Activated naive CD4-positive, alpha-beta T cell treated with anti-CD3 and anti-CD28 coated beads for 36 hours (primary cell): ENCODE data around the gene SF1. TPM values are rescaled to one million over a fixed set of nuclear protein-coding genes. Genes with fewer than 3 reads are reported as not detected.

Experiments
- CTCF ChIA-PET: fragments of 350-600 bp; sonication (Branson Sonifier 250); formaldehyde crosslinking; loops from one replicate; lab custom pipeline; 2021; ENCODE audit warnings: antibody characterized with exemption; lab: Charles Lee
- DNase-seq: peaks from one replicate; pipeline ENCODE4 v3.0.0-alpha.2; 2020
- H3K27ac Mint-ChIP-seq: one replicate; pipeline ENCODE4 v1.8.0; 2021; ENCODE audit warnings: mild to moderate bottlenecking, mixed read lengths
- H3K27me3 Mint-ChIP-seq: one replicate; pipeline ENCODE4 v1.8.0; 2021; ENCODE audit warnings: low read depth, mixed read lengths
- H3K36me3 Mint-ChIP-seq: one replicate; pipeline ENCODE4 v1.8.0; 2021; ENCODE audit warnings: low read depth, mixed read lengths
- H3K4me1 Mint-ChIP-seq: one replicate; pipeline ENCODE4 v1.8.0; 2021; ENCODE audit warnings: low read depth, mixed read lengths
- H3K4me3 Mint-ChIP-seq: one replicate; pipeline ENCODE4 v1.8.0; 2021; ENCODE audit warnings: mild to moderate bottlenecking, moderate library complexity, mixed read lengths
- H3K9me3 Mint-ChIP-seq: one replicate; pipeline ENCODE4 v1.8.0; 2021; ENCODE audit warnings: mixed read lengths
- intact Hi-C: fragments of 100-400 bp; cut with micrococcal nuclease; formaldehyde crosslinking; loops from one replicate; pipeline ENCODE4 v1.15.1; 2023
- total RNA-seq, 2 experiments: library from RNA; stranded (reverse); gene quantifications; one replicate each; pipeline ENCODE4 v1.2.3, GENCODE V29; 2021

Gene SF1
- total RNA-seq, 2 experiments from 2014 or later: 303 to 320 TPM

DNA sequence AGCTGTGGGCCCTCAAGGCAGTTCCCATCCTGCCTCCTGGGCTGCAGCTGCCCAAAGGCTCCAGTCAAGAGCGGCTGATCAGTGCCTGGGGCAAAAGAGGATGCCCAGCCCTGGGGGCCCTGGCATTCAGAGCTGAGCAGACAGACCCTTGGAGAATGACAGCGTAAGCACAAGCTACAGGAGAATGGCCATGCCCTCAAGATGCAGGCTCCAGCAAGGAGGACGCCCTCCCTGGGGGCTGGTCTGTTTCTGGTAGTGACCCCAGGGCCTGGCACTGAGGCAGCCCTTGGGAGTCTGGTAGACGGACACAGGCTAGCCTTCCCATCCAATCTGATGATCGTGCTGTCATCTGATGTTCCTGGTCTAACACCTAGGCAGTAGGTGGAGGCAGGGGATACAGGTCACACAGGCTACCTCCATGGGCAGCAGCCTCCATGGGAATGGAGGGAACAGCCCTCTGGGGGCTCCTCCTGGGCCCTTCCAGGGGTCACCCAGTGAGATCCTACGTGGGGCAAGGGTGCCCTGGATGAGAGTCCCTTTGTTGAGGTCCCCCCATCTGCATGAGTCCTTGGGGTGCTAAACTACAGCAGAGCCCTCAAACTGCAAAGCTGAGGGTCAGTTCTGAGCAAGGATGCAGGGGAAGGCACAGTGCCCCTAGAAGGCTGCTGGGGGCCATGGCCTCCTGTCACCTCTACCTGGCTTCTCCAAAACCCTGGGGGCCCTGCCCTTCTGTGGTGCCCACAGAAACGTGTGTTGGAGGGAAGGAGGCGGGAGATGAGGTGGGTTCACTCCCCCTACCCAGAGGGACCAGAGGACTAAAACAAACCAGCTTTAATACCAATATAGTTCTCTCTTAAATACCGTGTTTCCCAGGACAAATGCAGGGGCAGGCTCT lies 10.2 kb upstream of the SF1 start:
- Mint-ChIP-seq H3K27ac (no peak overlapping the region), H3K4me1 (peaks cover 14% of the 10 kb centered on the region), H3K9me3 (no peaks in the 10 kb centered on the region), H3K27me3 (no peaks in the 10 kb centered on the region), H3K4me3 (no peak overlapping the region), H3K36me3 (peaks cover 2% of the 10 kb centered on the region)
- DNase-seq: no peak
- CTCF ChIA-PET: interaction anchor here (0.6 kb wide), 1 partner anchor 10 kb away, joined by 3 read pairs; the partner anchor contains the start of gene SF1
- intact Hi-C loops: no loop called here

DNA sequence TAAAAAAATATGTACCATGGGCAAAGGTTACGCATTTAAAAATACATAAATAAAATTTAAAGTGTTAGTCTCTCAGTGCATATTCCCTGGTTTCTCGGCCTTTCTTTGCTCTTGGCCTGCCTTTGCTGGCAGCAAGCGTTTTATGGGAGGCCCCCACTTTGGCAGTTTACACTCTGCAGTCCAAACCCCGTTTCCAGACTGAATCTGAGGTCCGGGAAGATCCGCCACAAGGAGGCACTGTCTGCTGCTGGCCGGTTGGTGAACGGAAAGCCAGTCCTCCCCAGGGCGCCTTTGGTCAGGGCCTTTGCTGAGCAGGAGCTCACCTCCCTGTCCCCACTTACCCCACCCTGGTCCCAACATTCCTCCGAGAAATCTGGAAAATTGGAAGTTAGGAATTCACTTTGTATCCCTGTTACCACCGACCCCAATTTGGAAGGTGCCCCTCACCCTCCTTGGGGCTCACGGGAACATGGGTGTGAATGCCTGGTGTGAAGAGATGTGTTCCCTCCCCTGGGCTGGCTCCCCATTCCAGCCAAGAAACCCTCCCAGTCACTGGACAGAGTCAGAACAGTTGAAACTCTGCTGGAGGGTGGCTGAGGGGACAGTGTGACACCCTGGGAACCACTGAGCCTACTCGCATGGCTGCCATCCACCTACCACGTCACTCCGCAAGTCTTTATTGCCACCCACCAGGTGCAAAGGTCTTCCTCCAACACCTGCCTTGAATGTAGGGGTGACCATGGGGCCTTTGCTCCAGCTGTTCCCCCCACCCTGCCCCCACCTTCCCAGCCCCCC lies 9.4 kb upstream of the SF1 start:
- CTCF ChIA-PET: interaction anchor here (0.6 kb wide), 1 partner anchor 9 kb away, joined by 3 read pairs; the partner anchor contains the start of gene SF1
- peaks cover 11% of the 10 kb centered on the region for H3K4me1 Mint-ChIP-seq
- intact Hi-C loops: loop anchor here (2.0 kb wide), 1 partner anchor 59 kb away; no protein-coding TSS in a partner anchor
- no peak overlapping the region for H3K4me3 Mint-ChIP-seq
- DNase-seq: peak; percentile 73
- no peak overlapping the region for H3K27ac Mint-ChIP-seq
- H3K27me3 Mint-ChIP-seq: no peaks in the 10 kb centered on the region
- peaks cover 2% of the 10 kb centered on the region for H3K36me3 Mint-ChIP-seq
- no peaks in the 10 kb centered on the region for H3K9me3 Mint-ChIP-seq

DNA sequence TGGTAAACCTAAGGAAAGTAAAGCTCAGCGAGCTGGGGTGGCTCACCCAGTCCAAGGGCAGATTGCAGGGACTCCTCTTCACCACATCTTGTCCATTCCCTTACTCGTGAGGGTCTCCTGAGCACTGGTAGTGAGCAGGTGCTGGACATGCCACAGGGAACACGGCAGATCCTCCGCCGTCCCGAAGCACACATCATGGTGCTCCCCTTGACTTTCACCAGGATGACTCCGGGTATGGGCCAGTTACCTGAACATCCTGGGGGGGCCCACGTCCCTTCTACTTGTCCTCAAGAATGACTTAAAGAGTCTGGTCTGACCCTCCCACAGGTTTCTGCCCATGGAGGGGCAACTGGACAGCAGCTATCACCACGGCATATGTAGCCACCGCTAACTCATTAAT lies 8.0 kb upstream of the SF1 start:
- no peak for DNase-seq
- no peak overlapping the region for H3K27ac Mint-ChIP-seq

DNA sequence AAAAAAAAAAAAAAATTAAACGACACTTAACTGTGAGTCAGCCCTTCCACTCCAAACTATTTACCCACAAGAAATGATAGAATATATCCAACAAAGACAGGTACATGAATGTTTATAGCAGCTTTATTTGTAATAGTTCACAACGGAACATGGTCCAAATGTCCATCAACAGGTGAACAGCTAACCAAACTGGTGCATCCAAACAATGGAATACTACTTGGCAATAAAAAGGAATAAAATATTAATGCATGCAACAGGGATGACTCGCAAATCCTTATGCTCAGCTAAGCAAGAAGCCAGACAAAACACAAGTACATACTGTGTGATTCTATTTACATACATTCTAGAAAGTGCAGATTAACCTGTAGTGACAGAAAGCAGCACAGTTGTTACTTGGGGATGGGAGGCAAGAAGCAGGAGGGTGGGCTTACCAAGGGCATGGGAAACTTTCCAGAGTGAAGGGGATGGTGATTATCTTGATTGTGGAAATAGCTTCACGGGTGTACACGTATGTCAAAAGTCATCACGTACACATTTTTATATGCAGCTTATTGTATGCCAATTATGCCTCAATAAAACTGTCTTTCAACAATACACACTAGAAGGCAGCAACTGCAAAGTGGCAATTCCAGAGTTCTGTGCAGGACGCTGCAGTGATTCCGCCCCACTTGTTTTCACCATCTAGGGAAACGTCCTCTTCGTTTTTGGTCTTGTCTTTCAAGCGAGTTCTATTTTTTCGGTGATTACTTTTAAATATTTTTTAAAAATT lies 6.7 kb upstream of the SF1 start:
- intact Hi-C loops: no loop called here
- Mint-ChIP-seq H3K4me3 (no peak overlapping the region), H3K27me3 (no peaks in the 10 kb centered on the region), H3K4me1 (peaks cover 23% of the 10 kb centered on the region), H3K9me3 (no peaks in the 10 kb centered on the region), H3K36me3 (peaks cover 3% of the 10 kb centered on the region), H3K27ac (peak overlapping the region; percentile 42)
- no peak for DNase-seq
- CTCF ChIA-PET: interaction anchor here (0.6 to 1.2 kb wide), 5 partner anchors 17 to 546 kb away, joined by 3 to 4 read pairs (median 3); no protein-coding TSS in a partner anchor

More for the DNA sequence above, 8.0 kb upstream of the SF1 start:
- Mint-ChIP-seq H3K4me1 (peaks cover 13% of the 10 kb centered on the region), H3K27me3 (no peaks in the 10 kb centered on the region), H3K4me3 (no peak overlapping the region), H3K9me3 (no peaks in the 10 kb centered on the region), H3K36me3 (peaks cover 1% of the 10 kb centered on the region)
- intact Hi-C loops: loop anchor here (2.0 kb wide), 1 partner anchor 60 kb away; no protein-coding TSS in a partner anchor
- CTCF ChIA-PET: interaction anchor here (1.0 to 1.5 kb wide), 5 partner anchors 14 to 325 kb away, joined by 3 to 5 read pairs (median 3); partner anchors contain the start of gene TM7SF2

DNA sequence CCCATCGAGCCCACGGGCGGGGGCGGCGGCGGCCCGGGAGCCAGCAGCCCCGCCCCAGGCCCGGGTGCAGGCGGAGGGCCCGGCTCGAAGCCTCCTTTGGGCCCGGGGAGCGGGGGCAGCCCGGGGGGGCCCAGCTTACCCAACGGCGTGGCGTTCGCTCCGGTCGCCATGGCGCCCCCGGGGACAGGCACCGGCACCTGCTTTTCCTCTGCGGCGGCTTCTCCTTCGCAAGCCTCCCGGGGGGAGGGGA lies 194 bp downstream of the SF1 start:
- Mint-ChIP-seq H3K4me1 (peaks cover 58% of the 10 kb centered on the region), H3K4me3 (peak overlapping the region; percentile 85), H3K27me3 (no peaks in the 10 kb centered on the region), H3K36me3 (peaks cover 49% of the 10 kb centered on the region), H3K27ac (peak overlapping the region; percentile 99), H3K9me3 (no peaks in the 10 kb centered on the region)
- CTCF ChIA-PET: interaction anchor here (0.6 to 1.1 kb wide), 3 partner anchors 10 to 56 kb away, joined by 3 read pairs; no protein-coding TSS in a partner anchor
- intact Hi-C loops: loop anchor here (1.0 to 5.0 kb wide), 14 partner anchors 13 to 719 kb away; partner anchors contain the start of genes ARL2, ATG2A, CCDC88B and EHD1
- no peak for DNase-seq

DNA sequence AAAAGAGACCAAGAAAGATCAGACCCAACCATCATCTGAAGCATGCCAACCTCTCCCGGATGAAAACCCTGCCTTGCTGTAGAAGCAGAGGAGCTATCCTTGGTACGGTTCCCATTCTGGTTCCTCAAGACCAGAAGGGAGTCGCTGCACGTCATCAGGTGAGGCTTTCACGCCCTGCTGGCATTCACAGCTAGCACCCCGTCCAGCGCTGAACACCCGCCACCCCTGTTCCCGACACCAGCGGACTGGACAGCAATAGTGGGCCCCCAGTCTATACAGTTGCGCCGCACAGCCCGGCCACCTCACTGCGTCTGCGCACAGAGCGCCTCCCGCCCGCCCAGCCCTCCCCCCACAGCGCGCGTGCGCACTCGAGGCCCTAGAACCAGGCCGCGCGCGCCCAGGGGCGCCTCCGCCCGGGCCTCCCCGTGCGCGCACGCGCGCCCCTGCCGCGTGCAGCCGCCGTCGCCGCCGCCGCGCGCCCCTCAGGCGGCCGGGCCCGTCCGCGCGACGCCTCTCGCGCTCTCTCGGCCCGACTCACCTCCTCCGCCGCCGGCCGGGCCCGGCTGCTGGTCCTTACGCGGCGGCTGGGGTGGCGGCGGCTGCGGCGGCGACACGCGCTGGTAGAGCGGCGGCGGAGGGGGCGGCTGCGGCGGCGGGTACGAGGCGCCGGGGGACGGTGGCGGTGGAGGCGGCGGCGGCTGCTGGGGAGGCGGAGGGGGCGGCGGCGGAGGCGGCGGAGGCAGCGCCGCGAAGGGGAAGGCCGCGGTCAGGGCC lies 706 bp downstream of the SF1 start:
- no peaks in the 10 kb centered on the region for H3K27me3 Mint-ChIP-seq
- CTCF ChIA-PET: interaction anchor here (0.6 to 1.2 kb wide), 2 partner anchors 26 to 30 kb away, joined by 3 read pairs; no protein-coding TSS in a partner anchor
- DNase-seq: peak; percentile 79
- H3K27ac Mint-ChIP-seq: peak overlapping the region; percentile 83
- intact Hi-C loops: loop anchor here (1.0 to 5.0 kb wide), 14 partner anchors 13 to 720 kb away; partner anchors contain the start of genes ARL2, ATG2A, CCDC88B and EHD1
- peaks cover 63% of the 10 kb centered on the region for H3K4me1 Mint-ChIP-seq
- H3K9me3 Mint-ChIP-seq: no peaks in the 10 kb centered on the region
- peak overlapping the region; percentile 92 for H3K4me3 Mint-ChIP-seq
- peaks cover 54% of the 10 kb centered on the region for H3K36me3 Mint-ChIP-seq

DNA sequence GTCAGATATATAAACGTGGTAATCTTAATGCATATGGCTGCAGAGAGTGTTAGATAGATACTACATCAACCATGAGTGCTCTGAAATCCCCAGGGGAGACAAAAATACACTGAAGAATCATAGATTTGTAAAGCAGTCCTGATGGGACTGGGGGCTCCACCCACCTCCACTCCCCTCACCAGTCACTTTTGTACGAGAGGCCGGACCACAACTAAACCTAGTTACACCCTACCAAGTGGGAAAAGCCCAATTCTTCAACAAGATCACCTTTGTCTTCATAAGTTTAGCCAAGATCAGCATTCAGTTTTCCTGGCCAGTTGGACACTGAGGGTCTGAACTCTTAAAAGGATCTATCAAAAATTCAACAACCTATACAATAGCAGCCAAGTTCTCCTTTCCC lies 1.5 kb downstream of the SF1 start:
- peaks cover 60% of the 10 kb centered on the region for H3K36me3 Mint-ChIP-seq

DNA sequence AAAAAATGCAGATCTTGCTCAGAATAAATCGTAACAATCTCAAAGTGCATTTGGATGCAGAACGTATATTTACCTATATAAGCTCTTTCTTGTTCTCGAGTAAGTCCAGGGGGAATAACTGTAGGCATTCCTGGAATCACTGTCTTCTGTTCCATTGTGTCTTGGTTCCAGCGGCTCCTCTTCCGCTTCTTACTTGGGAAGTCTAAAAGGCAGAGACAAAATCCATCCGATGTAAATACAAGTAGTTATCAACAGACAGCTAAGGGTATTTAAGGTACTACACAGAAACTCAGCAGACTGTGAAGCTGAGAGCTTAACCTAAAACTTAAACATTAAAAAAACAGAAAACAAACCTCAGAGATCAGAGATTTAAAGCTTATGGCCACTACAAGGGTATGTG lies 1.9 kb downstream of the SF1 start:
- Mint-ChIP-seq H3K27me3 (no peaks in the 10 kb centered on the region), H3K36me3 (peaks cover 64% of the 10 kb centered on the region), H3K27ac (peak overlapping the region; percentile 83), H3K9me3 (no peaks in the 10 kb centered on the region), H3K4me3 (peak overlapping the region; percentile 92), H3K4me1 (peaks cover 74% of the 10 kb centered on the region)
- no peak for DNase-seq
- CTCF ChIA-PET: interaction anchor here (1.0 to 1.9 kb wide), 6 partner anchors 8 to 88 kb away, joined by 3 to 9 read pairs (median 4); partner anchors contain the start of gene RASGRP2
- intact Hi-C loops: loop anchor here (5.0 kb wide), 4 partner anchors 236 to 721 kb away; partner anchors contain the start of genes ARL2, CCDC88B, MALAT1 and STIP1

More for the DNA sequence above, 1.5 kb downstream of the SF1 start:
- Mint-ChIP-seq H3K9me3 (no peaks in the 10 kb centered on the region), H3K4me1 (peaks cover 69% of the 10 kb centered on the region), H3K27ac (peak overlapping the region; percentile 83), H3K4me3 (peak overlapping the region; percentile 92), H3K27me3 (no peaks in the 10 kb centered on the region)
- intact Hi-C loops: loop anchor here (5.0 kb wide), 4 partner anchors 235 to 720 kb away; partner anchors contain the start of genes ARL2, CCDC88B, MALAT1 and STIP1
- DNase-seq: no peak
- CTCF ChIA-PET: interaction anchor here (1.1 to 1.9 kb wide), 5 partner anchors 9 to 33 kb away, joined by 3 to 9 read pairs (median 5); partner anchors contain the start of gene RASGRP2

DNA sequence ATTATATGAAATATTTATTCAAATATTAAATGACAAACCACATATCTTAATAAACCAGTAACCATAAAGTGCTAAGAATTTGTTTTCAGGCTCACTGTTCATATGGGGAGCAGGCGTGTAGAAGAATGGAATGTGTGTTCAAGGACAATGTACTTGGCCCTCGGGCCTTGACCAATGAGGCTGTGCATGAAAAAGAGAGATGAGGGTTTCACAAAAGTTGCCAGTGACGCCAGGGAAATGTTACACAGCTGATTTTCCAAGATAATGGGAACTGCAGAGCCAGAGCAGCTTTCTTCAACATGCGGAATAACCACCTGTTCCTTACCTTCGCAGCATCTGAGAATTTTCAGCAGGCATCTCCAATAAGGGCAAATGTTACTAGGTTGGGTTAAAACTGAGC lies 4.2 kb downstream of the SF1 start:
- Mint-ChIP-seq H3K9me3 (no peaks in the 10 kb centered on the region), H3K36me3 (peaks cover 79% of the 10 kb centered on the region), H3K4me1 (peaks cover 80% of the 10 kb centered on the region), H3K27ac (peak overlapping the region; percentile 83), H3K27me3 (no peaks in the 10 kb centered on the region), H3K4me3 (no peak overlapping the region)
- intact Hi-C loops: no loop called here
- DNase-seq: no peak
- CTCF ChIA-PET: interaction anchor here (1.0 kb wide), 1 partner anchor 240 kb away, joined by 4 read pairs; no protein-coding TSS in a partner anchor

DNA sequence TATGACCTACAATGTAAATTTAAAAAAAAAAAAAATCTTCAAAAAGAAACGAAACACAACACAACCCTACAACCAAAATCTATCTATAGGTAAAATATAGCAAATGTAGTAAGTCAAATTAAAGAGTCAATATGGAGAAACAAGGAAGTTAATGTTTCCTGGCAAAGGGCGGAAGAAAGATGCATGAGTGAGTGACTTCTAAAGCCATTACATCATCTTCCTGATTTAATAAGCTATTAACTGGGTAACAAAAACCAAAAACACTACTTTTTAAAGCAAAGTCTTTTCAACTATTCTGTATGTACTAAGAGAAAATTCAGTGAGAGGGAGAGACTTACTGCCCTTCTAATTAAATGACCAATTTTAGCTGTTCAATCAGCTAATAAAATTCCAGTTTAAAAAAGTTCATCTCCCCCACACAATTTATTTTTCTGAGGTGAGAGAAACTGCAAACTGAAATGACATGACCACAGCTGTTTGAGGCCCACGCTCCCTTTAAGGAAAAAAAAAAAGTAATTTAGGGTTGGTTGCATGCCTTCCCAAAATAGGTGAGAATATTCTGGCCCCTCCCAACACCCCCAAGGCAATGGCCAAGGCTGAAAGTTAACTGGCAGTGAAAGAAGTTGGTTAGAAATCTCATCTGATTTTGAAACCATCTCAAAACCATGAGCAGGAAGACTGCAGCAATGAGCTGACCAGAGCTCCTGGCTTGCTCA lies 5.9 kb downstream of the SF1 start:
- Mint-ChIP-seq H3K9me3 (no peaks in the 10 kb centered on the region), H3K36me3 (peaks cover 90% of the 10 kb centered on the region), H3K4me3 (peak overlapping the region; percentile 43), H3K4me1 (peaks cover 96% of the 10 kb centered on the region), H3K27ac (peak overlapping the region; percentile 95), H3K27me3 (no peaks in the 10 kb centered on the region)
- intact Hi-C loops: loop anchor here (1.0 kb wide), 1 partner anchor 8 kb away; no protein-coding TSS in a partner anchor
- CTCF ChIA-PET: interaction anchor here (0.6 to 1.2 kb wide), 7 partner anchors 9 to 455 kb away, joined by 3 to 8 read pairs (median 4); partner anchors contain the start of genes PRDX5, PYGM, RASGRP2 and TRMT112
- DNase-seq: no peak
